ENCODE measurements around the gene SERINC1. TPM values are rescaled to one million over a fixed set of nuclear protein-coding genes. Genes with fewer than 3 reads are reported as not detected.

The SERINC1 gene
- total RNA-seq, 1 experiment from 2014 or later = 82.9 TPM

DNA sequence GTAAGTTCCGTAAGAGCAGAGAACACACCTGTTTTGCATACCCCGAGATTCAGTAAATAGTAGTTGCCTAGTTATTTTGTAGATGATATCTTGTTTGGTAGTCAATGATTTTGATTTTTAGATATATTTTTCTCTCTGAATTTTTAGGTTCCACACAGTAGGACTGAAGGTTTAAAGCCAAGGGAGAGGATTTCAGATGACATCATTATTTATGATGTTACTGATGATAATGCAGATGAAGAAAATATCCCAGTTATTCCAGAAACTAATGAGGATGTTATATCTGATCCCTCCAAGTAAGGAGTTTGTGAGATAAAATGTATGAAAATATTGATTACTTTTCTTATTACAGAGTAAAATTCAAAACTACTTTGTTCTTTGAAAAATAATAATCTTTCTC is 49.6 kb downstream of the SERINC1 start:
- intact Hi-C loops (cut with micrococcal nuclease; ENCODE audit: unreplicated experiment) = no loop called here
- BruUV-seq (replicated peaks) = no TSS peak
- POLR2A ChIA-PET (ENCODE audit: low non-redundant PET) = no interaction called here
- DNase-seq (ENCODE audit: low spot score) = no peak
- Histone ChIP-seq H3K27ac (ENCODE audit: low read depth, low read length, poor library complexity, severe bottlenecking) (no peak overlapping the region), H3K27me3 (replicated peaks; ENCODE audit: insufficient read depth, low read depth, low read length, poor library complexity) (no peaks in the 10 kb centered on the region), H3K36me3 (ENCODE audit: insufficient read depth, low read length, poor library complexity, severe bottlenecking) (peaks cover 78% of the 10 kb centered on the region), H3K4me1 (ENCODE audit: insufficient read depth, low read length, poor library complexity, severe bottlenecking) (no peaks in the 10 kb centered on the region), H3K9me3 (ENCODE audit: low read depth, low read length, poor library complexity, severe bottlenecking) (no peaks in the 10 kb centered on the region), H3K4me3 (ENCODE audit: low read depth, low read length, poor library complexity, severe bottlenecking) (no peak overlapping the region)
- CTCF ChIA-PET = no interaction called here
- no peak for TF ChIP-seq EZH2 (IDR thresholded peaks at IDR 0.05; ENCODE audit: borderline replicate concordance, low read depth, low read length, poor library complexity, severe bottlenecking)
- TF ChIP-seq, protein P1, sequence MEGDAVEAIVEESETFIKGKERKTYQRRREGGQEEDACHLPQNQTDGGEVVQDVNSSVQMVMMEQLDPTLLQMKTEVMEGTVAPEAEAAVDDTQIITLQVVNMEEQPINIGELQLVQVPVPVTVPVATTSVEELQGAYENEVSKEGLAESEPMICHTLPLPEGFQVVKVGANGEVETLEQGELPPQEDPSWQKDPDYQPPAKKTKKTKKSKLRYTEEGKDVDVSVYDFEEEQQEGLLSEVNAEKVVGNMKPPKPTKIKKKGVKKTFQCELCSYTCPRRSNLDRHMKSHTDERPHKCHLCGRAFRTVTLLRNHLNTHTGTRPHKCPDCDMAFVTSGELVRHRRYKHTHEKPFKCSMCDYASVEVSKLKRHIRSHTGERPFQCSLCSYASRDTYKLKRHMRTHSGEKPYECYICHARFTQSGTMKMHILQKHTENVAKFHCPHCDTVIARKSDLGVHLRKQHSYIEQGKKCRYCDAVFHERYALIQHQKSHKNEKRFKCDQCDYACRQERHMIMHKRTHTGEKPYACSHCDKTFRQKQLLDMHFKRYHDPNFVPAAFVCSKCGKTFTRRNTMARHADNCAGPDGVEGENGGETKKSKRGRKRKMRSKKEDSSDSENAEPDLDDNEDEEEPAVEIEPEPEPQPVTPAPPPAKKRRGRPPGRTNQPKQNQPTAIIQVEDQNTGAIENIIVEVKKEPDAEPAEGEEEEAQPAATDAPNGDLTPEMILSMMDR (conservative IDR thresholded peaks at IDR 0.05; ENCODE audit: low read depth, low read length) = no peak

DNA sequence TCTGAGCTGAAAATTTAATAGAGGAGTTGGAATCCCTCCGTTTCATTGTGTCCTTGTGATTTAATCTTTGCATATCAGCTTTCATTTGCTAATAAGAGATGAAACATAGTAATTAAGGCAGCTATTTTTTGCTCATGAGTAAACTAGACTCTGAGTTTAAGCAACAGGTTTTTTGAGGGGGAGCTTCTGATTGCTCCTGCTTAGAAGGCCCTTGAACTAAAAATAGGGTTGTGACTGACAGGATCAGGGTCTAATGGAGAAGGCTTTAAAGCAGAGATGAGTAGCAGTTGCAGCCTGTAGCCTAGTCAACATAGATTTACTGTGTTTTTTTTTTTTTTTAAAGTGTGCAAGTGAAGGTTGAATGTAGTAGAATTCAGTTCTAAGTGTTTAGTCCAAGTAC is 54.8 kb downstream of the SERINC1 start:
- Histone ChIP-seq H3K27ac (ENCODE audit: low read depth, low read length, poor library complexity, severe bottlenecking) (no peak overlapping the region), H3K4me3 (ENCODE audit: low read depth, low read length, poor library complexity, severe bottlenecking) (no peak overlapping the region), H3K27me3 (replicated peaks; ENCODE audit: insufficient read depth, low read depth, low read length, poor library complexity) (no peaks in the 10 kb centered on the region), H3K9me3 (ENCODE audit: low read depth, low read length, poor library complexity, severe bottlenecking) (no peaks in the 10 kb centered on the region), H3K36me3 (ENCODE audit: insufficient read depth, low read length, poor library complexity, severe bottlenecking) (peaks cover 74% of the 10 kb centered on the region), H3K4me1 (ENCODE audit: insufficient read depth, low read length, poor library complexity, severe bottlenecking) (no peaks in the 10 kb centered on the region)
- BruUV-seq (replicated peaks) = no TSS peak
- intact Hi-C loops (cut with micrococcal nuclease; ENCODE audit: unreplicated experiment) = no loop called here
- TF ChIP-seq, protein P1 (conservative IDR thresholded peaks at IDR 0.05; ENCODE audit: low read depth, low read length) = no peak
- TF ChIP-seq EZH2 (IDR thresholded peaks at IDR 0.05; ENCODE audit: borderline replicate concordance, low read depth, low read length, poor library complexity, severe bottlenecking) = no peak
- no peak for DNase-seq (ENCODE audit: low spot score)
- CTCF ChIA-PET = no interaction called here
- POLR2A ChIA-PET (ENCODE audit: low non-redundant PET) = no interaction called here

DNA sequence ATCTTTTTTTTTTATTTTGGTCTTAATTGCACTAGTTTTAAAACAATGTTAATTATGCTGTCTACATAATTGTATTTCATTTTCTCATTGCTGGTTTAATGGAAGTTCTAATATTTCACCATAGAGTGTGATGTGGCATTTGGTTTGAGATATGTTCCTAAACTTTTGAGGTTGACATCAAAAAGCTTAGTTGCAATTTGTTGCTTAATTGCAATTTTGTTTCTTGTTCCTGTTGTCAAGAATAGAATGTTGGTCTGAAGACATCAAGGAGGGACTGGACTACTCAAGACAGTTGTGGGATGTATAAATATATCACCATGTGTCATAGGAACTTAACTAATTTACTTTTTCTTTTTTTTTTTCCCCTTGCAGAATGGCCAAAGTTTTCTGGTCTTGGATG is 59.6 kb downstream of the SERINC1 start:
- TF ChIP-seq, protein P1 (conservative IDR thresholded peaks at IDR 0.05; ENCODE audit: low read depth, low read length) = no peak
- TF ChIP-seq EZH2 (IDR thresholded peaks at IDR 0.05; ENCODE audit: borderline replicate concordance, low read depth, low read length, poor library complexity, severe bottlenecking) = no peak
- POLR2A ChIA-PET (ENCODE audit: low non-redundant PET) = no interaction called here
- Histone ChIP-seq H3K27ac (ENCODE audit: low read depth, low read length, poor library complexity, severe bottlenecking) (no peak overlapping the region), H3K4me3 (ENCODE audit: low read depth, low read length, poor library complexity, severe bottlenecking) (no peak overlapping the region), H3K36me3 (ENCODE audit: insufficient read depth, low read length, poor library complexity, severe bottlenecking) (peaks cover 45% of the 10 kb centered on the region), H3K4me1 (ENCODE audit: insufficient read depth, low read length, poor library complexity, severe bottlenecking) (peaks cover 25% of the 10 kb centered on the region), H3K27me3 (replicated peaks; ENCODE audit: insufficient read depth, low read depth, low read length, poor library complexity) (no peaks in the 10 kb centered on the region), H3K9me3 (ENCODE audit: low read depth, low read length, poor library complexity, severe bottlenecking) (no peaks in the 10 kb centered on the region)
- no peak for DNase-seq (ENCODE audit: low spot score)
- CTCF ChIA-PET = no interaction called here
- BruUV-seq (replicated peaks) = no TSS peak
- intact Hi-C loops (cut with micrococcal nuclease; ENCODE audit: unreplicated experiment) = no loop called here
